NOMO-1 treated with dmso at 0.1 percent for 144 hours (cell line): ENCODE data around the gene PMM1.
A peak's percentile ranks its signal among the peaks of the same experiment; 100 is the strongest.
"Not testable (repeated sequence)": the region's sequence is repeated elsewhere in the genome, so short reads cannot be mapped to it uniquely, and the experiment has no call there.

Source experiments
- DNase-seq: peaks from one replicate; lab custom pipeline; 2025; ENCODE audit not compliant: unreplicated experiment; lab: John Stamatoyannopoulos, UW

Gene PMM1

GRCh38 chr22:41589391-41590241 is at the start of gene PMM1:
Gene PMM1, minus strand, starts transcription at chr22:41589840. Its CDS starts 35 bp downstream, at chr22:41589805.
- DNase-seq: peak; percentile 97

DNA sequence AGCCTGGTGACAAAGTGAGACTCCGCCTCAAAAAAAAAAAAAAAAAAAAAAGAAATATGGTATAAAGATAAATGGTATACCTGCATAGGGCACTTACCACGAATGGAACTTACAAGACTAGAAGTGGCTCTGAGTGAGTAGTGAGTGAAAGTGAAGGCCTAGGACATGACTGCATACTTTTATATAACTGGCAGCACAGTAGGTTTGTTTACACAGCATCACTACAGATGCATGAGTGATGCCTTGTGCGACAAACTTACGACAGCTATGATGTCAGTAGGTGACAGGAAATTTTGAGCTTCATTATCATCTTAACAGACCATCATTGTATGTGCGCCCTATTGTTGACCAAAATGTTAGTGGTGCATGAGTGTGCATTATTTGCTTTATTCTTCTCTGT is 49.1 kb upstream of the PMM1 start:
- no peak for DNase-seq

DNA sequence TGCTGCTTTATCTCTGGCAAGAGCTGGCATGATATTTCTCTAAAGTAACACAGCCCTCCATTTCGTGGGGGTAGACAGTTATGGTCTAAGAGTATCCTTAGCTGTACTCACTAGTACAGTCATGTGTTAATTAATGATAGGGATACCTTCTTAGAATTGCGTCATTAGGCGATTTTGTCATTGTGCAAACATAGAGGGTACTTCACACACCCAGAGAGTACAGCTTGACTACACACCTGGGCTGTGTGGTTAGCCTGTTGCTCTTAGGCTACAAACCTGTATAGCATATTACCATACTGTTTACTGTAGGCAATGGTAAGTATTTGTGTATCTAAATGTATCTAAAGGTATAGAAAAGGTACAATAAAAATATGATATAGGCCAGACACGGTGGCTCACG is 48.5 kb upstream of the PMM1 start:
- no peak for DNase-seq

DNA sequence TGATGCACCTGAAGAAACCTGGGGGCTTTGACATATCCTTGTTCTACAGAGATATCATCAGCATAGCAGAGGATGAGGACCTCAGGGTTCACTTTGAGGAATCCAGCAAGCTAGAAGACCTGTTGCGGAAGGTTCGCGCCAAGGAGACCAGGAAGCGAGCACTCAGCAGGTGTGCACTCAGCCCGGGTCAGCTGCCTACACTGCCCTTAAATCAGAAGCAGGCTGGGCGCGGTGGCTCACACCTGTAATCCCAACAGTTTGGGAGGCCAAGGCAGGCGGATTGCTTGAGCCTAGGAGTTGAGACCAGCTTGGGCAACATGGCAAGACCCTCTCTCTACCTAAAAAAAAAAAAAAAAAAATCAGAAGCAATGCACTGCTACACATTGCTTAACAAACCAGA is 48.0 kb upstream of the PMM1 start:
- DNase-seq: not testable (repeated sequence)

DNA sequence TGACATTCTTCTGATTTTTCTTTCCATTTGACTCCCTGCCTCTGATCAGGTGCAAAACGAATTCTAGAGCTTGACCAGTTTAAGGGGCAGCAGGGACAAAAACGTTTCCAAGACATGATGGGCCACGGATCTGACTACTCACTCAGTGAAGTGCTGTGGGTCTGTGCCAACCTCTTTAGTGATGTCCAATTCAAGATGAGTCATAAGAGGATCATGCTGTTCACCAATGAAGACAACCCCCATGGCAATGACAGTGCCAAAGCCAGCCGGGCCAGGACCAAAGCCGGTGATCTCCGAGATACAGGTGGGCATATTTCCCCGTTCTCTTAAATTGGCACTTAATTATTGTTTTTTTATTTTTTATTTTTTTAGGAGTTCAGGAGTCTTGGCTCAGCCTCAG is 46.8 kb upstream of the PMM1 start:
- DNase-seq: no peak

GRCh38 chr22:41634610-41635009 is 45.0 kb upstream of the PMM1 start:
- DNase-seq: not testable (repeated sequence)

GRCh38 chr22:41631615-41632014 is 42.0 kb upstream of the PMM1 start:
- not testable (repeated sequence) for DNase-seq

DNA sequence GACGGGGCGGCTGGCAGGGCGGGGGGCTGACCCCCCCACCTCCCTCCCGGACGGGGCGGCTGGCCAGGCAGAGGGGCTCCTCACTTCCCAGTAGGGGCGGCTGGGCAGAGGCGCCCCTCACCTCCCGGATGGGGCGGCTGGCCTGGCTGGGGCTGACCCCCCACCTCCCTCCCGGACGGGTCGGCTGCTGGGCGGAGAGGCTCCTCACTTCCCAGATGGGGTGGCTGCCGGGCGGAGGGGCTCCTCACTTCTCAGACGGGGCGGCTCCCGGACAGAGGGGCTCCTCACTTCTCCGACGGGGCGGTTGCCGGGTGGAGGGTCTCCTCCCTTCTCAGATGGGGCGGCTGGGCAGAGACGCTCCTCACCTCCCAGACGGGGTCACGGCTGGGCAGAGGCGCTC is 41.5 kb upstream of the PMM1 start:
- not testable (repeated sequence) for DNase-seq

- DNase-seq: no peak
These were observed 35.9 kb upstream of the PMM1 start for GRCh38 chr22:41625577-41625976.

DNA sequence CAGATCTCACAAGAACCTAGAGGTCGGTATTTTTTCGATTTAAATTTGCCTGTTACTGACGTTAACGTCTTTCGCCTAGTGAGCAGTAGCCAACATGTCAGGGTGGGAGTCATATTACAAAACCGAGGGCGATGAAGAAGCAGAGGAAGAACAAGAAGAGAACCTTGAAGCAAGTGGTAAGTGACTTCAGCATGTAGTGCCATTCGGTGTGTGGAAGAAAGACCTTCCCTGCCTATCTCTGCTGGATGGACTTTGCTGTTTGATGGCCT is 32.2 kb upstream of the PMM1 start:
- DNase-seq: no peak

DNA sequence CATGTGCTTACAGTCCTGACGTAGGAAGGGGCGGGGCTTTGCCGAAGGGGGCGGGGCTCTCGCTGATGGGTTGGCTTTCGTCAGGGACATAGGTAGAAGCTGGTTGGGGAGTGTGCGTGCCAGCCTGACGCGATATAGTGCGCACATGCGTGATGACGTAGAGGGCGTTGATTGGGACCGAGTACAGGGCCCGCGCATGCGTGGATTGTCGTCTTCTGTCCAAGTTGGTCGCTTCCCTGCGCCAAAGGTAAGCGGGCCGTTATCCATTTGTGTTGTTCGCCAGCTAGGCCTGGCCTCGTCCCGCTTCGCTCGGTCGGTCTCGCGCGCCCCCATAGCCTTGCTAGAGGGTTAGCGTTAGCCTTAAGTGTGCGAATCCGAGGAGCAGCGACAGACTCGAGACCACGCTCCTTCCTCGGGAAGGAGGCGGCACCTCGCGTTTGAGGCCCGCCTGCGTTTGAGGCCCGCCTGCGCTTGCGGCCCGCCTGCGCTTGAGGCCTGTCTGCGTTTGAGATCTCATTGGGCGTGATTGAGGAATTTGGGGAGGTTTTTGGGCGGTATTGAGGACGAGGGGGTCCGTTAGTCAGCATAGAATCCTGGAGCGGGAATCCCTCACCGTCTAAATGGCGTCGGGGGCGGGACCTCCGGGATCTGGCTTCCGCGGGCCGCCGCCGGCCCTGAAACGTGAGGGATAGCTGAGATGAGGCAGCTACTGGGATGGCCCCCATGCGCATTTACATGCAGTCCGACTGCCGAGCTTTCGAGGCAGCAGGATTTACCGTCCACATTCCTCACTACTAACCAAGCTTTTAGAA is 31.7 kb upstream of the PMM1 start, which contains the start of gene XRCC6:
TSS of gene XRCC6 (plus strand) at position 197 of the 812 bp plus-strand sequence. CDS start 710 bp downstream, outside the sequence.
- DNase-seq: peak; percentile 99

DNA sequence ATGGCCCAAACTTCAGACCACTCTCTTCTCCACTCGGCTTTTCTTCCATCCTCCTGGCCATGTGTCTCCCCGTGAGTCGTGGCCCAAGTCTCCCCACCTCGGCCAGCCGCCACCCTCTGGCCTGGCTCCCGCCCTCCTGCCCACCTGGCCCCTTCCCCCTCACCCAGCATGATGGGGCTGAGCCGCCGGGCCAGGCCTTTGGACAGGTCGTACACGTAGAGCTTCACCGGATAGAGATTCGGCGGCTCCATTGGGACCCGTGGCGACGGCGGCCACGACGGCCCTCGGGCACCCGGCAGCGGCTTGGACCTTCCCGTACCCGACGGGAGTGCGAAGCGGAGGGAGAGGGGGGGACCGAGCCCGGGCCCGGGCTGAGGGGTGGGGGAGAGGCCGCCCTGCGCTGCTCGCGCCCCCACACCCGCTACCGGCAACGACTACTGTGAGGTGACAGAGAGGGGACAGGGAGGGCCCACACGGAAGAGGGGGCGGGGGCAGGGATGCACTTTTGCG is 31.0 kb upstream of the PMM1 start, which contains the start of gene DESI1:
TSS of gene DESI1 (minus strand) at position 455 of the 510 bp plus-strand sequence. CDS start at position 251, 204 bp downstream.
- DNase-seq: no peak

DNA sequence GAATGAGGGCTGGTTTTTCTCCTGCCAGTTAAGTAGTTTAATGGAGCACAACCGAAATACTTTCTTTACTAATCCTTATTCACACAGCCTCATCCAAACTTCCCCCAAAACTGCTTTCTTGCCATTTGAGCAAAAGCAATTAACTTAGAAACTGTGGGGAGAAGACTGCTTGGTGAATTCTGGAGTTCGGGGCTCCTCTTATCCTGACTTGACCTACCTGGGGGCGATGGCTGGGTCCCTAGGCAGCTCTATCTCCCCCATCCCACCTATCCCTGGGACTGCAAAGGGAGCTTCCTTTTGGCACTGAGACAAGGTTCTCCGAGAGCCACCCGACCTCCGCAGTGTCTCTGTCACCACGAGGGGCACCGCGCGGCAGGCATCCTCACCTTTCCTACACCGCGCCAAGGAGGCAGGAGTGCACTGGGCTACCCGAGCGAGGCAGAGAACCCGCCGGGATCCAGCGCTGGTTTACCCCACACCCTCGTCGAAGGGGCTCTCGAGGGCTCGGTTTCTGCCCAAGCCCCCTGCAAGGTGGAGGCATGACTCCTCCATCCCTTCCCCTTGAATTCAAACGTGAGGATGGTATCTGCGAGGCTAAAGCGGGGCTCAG is 30.4 kb upstream of the PMM1 start:
- DNase-seq: no peak

GRCh38 chr22:41613456-41613855 is 23.8 kb upstream of the PMM1 start:
- no peak for DNase-seq

GRCh38 chr22:41612603-41613306 is 23.1 kb upstream of the PMM1 start:
- DNase-seq: no peak

GRCh38 chr22:41608386-41608785 is 18.7 kb upstream of the PMM1 start:
- DNase-seq: no peak

DNA sequence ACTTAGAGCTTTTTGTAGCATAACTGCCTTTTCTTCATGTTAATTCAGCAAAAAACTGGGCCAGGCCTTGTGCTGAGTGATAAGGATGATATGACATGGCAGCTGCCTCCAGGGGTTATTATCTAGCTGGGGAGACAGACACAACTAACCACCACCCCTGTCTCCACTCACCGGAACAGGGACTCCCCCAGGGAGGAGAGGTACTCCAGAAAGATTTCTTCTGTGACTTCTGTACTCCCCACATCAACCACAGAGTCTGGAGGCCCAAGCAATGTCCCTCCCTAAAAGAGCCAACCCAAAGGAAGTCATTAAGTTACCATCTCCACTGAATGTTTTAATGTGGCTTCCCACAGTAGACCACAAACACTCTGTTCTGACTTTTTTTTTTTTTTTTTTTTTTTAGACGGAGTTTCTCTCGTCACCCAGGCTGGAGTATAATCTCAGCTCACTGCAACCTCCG is 14.3 kb upstream of the PMM1 start:
- DNase-seq: peak; percentile 22

DNA sequence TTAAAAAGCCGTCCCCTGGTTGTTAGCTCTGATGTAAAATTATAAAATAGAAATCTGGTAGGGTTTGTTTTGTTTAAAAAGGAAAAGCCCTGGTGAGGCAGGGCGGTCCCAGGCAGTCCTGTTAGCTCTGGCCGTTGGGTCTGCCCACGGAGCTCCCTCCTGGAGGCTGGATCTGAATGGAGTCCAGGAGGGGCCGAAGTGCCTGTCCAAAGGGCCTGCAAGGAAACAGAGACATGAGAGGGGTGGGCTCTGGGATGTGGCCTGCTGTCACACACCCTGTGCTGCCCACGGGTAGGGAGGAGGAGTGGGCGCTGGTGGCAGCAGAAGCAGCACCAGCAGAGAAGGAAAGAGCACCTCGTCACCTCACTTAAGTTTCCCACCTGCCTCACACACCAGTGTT is 11.3 kb upstream of the PMM1 start:
- no peak for DNase-seq

DNA sequence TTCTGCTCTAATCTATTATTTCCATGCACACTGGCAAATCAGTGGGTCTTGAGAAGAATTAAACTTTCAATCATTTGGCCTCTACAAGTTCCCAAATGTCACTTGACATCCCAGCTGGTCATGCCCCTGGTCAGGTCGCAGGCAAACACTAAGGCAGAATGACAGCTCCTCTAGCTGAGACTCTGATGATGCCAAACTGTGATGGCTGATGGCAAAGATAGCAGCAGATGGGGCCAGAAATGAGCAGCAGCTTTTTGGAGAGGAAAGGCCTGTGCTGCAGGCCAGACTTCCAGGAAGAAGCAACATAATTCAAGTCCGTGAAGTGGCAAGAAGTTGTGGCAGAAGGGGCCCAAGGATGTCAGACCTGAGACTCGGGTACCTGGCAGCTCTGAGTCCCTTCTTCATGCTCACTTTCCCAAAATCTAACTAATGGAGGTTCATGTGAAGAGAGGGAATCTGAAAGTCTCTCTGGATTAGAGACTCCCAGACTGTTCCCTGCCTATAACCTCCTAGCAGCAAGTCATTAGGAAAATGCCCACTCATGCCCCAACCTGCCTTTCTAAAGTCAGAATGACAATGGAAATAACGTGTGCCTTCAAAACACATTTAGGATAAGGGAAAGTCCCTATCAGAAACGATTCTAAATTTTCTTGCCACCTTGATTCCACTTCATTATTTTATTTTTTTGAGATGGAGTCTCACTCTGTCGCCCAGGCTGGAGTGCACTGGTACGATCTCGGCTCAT is 9.4 kb upstream of the PMM1 start:
- no peak for DNase-seq

DNA sequence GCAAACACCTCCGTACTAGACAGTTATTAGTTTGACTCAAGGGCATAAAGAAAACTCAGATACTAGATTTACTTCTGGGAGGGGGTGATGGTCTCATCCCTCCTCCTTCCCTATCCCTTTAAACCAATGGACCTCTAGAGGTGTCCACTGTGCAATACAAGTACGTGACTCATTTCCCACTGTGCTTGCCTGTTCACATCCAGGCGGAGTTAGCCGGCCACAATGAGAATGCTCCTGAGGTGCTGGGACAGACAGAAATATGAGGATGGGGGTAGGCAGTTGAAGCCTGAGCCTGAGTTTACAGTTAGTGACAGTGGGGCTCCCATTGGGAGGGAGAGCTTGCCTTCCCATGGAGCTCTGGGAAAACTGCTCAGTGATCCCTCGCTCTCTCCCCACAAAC is 8.4 kb upstream of the PMM1 start:
- no peak for DNase-seq
